Activated CD4-positive, alpha-beta T cell treated with anti-CD3 and anti-CD28 coated beads for 36 hours (primary cell): ENCODE data around the gene RNF133. TPM values are rescaled to one million over a fixed set of nuclear protein-coding genes. Genes with fewer than 3 reads are reported as not detected.
"Not testable (repeated sequence)": the region's sequence is repeated elsewhere in the genome, so short reads cannot be mapped to it uniquely, and the experiment has no call there.

Experiments
- ATAC-seq: fragments of 200-7000 bp; cut with Tn5 transposase; one replicate; pipeline ENCODE4 v1.10.0; 2021; ENCODE audit warnings: mild to moderate bottlenecking, moderate library complexity
- CTCF ChIA-PET: fragments of 350-600 bp; sonication (Branson Sonifier 250); formaldehyde crosslinking; loops from one replicate; lab custom pipeline; 2021; ENCODE audit warnings: antibody characterized with exemption; lab: Charles Lee
- POLR2A ChIA-PET: fragments of 350-600 bp; sonication (Branson Sonifier 250); formaldehyde crosslinking; loops from one replicate; lab custom pipeline; 2021; ENCODE audit warnings: antibody characterized with exemption, inconsistent platforms; lab: Charles Lee
- DNase-seq: peaks from one replicate; pipeline ENCODE4 v3.0.0-alpha.2; 2020
- H3K27ac Mint-ChIP-seq: one replicate; pipeline ENCODE4 v1.8.0; 2021; ENCODE audit warnings: mixed read lengths
- H3K27me3 Mint-ChIP-seq: one replicate; pipeline ENCODE4 v1.8.0; 2021; ENCODE audit warnings: mixed read lengths
- H3K36me3 Mint-ChIP-seq: one replicate; pipeline ENCODE4 v1.8.0; 2021; ENCODE audit warnings: low read depth, mixed read lengths
- H3K4me1 Mint-ChIP-seq: one replicate; pipeline ENCODE4 v1.8.0; 2021; ENCODE audit warnings: mixed read lengths
- H3K4me3 Mint-ChIP-seq: one replicate; pipeline ENCODE4 v1.8.0; 2021; ENCODE audit warnings: mild to moderate bottlenecking, moderate library complexity, mixed read lengths
- H3K9me3 Mint-ChIP-seq: one replicate; pipeline ENCODE4 v1.8.0; 2021; ENCODE audit warnings: low read depth, mixed read lengths
- intact Hi-C, 2 experiments: fragments of 100-400 bp; cut with DNase I in 1 of 2; cut with micrococcal nuclease in 1 of 2; formaldehyde crosslinking; loops; one replicate each; pipeline versions ENCODE4 v1.14.2 to v1.15.1; 2022 to 2024; cut with DNase I, micrococcal nuclease
- total RNA-seq, 2 experiments: library from RNA; stranded (reverse); gene quantifications; one replicate each; pipeline ENCODE4 v1.2.3, GENCODE V29; 2021

Gene RNF133
- total RNA-seq, 2 experiments from 2014 or later, result not detected

- intact Hi-C loops, result no loop called here
- no peak for ATAC-seq
- no peak for DNase-seq
- Mint-ChIP-seq H3K27ac (no peak overlapping the region), H3K27me3 (no peaks in the 10 kb centered on the region), H3K4me3 (no peak overlapping the region), H3K36me3 (no peaks in the 10 kb centered on the region), H3K4me1 (no peaks in the 10 kb centered on the region), H3K9me3 (peaks cover 7% of the 10 kb centered on the region)
- ChIA-PET CTCF (no interaction called here), POLR2A (interaction anchor here (0.6 kb wide), 1 partner anchor 567 kb away, joined by 3 read pairs; no protein-coding TSS in a partner anchor)
Measured at GRCh38 chr7:122688400-122688998, 10.4 kb downstream of the RNF133 start.

- Mint-ChIP-seq H3K27me3 (no peaks in the 10 kb centered on the region), H3K36me3 (no peaks in the 10 kb centered on the region), H3K4me1 (no peaks in the 10 kb centered on the region), H3K27ac (no peak overlapping the region), H3K4me3 (no peak overlapping the region), H3K9me3 (peaks cover 2% of the 10 kb centered on the region)
- ChIA-PET CTCF (no interaction called here), POLR2A (no interaction called here)
- intact Hi-C loops, result no loop called here
- ATAC-seq (no peak), DNase-seq (no peak)
Measured at GRCh38 chr7:122686360-122686878, 12.5 kb downstream of the RNF133 start.

GRCh38 chr7:122684504-122684903, 14.4 kb downstream of the RNF133 start:
- peaks cover 2% of the 10 kb centered on the region for H3K9me3 Mint-ChIP-seq
- H3K4me3 Mint-ChIP-seq, result no peak overlapping the region
- intact Hi-C loops, result no loop called here
- no peaks in the 10 kb centered on the region for H3K36me3 Mint-ChIP-seq
- POLR2A ChIA-PET, result no interaction called here
- DNase-seq, result no peak
- no peaks in the 10 kb centered on the region for H3K4me1 Mint-ChIP-seq
- no peak overlapping the region for H3K27ac Mint-ChIP-seq
- CTCF ChIA-PET, result no interaction called here
- no peak for ATAC-seq
- H3K27me3 Mint-ChIP-seq, result no peaks in the 10 kb centered on the region

GRCh38 chr7:122682815-122683550, 15.9 kb downstream of the RNF133 start:
- no peak for ATAC-seq
- Mint-ChIP-seq H3K4me3 (no peak overlapping the region), H3K9me3 (peaks cover 7% of the 10 kb centered on the region), H3K4me1 (no peaks in the 10 kb centered on the region), H3K36me3 (no peaks in the 10 kb centered on the region), H3K27ac (no peak overlapping the region), H3K27me3 (no peaks in the 10 kb centered on the region)
- DNase-seq, result no peak
- intact Hi-C loops, result no loop called here
- POLR2A ChIA-PET, result no interaction called here
- CTCF ChIA-PET, result no interaction called here

- DNase-seq, H3K4me3 Mint-ChIP-seq, H3K27ac Mint-ChIP-seq, CTCF ChIA-PET, H3K27me3 Mint-ChIP-seq, H3K9me3 Mint-ChIP-seq, H3K36me3 Mint-ChIP-seq, POLR2A ChIA-PET, ATAC-seq, H3K4me1 Mint-ChIP-seq, intact Hi-C loops: not testable (repeated sequence)
Measured at GRCh38 chr7:122681186-122681585, 17.7 kb downstream of the RNF133 start.

- ChIA-PET CTCF (no interaction called here), POLR2A (no interaction called here)
- Mint-ChIP-seq H3K27me3 (no peaks in the 10 kb centered on the region), H3K36me3 (no peaks in the 10 kb centered on the region), H3K4me1 (no peaks in the 10 kb centered on the region), H3K4me3 (no peak overlapping the region), H3K9me3 (peaks cover 5% of the 10 kb centered on the region), H3K27ac (no peak overlapping the region)
- intact Hi-C loops, result no loop called here
- ATAC-seq (no peak), DNase-seq (no peak)
Measured at GRCh38 chr7:122679813-122680212, 19.1 kb downstream of the RNF133 start.

- ATAC-seq, DNase-seq, H3K36me3 Mint-ChIP-seq, H3K27ac Mint-ChIP-seq, CTCF ChIA-PET, intact Hi-C loops, H3K27me3 Mint-ChIP-seq, H3K4me3 Mint-ChIP-seq, H3K4me1 Mint-ChIP-seq, POLR2A ChIA-PET, H3K9me3 Mint-ChIP-seq: not testable (repeated sequence)
Measured at GRCh38 chr7:122679269-122679709, 19.6 kb downstream of the RNF133 start.

- Mint-ChIP-seq H3K9me3 (peaks cover 7% of the 10 kb centered on the region), H3K27ac (no peak overlapping the region), H3K36me3 (no peaks in the 10 kb centered on the region), H3K4me1 (no peaks in the 10 kb centered on the region), H3K4me3 (no peak overlapping the region), H3K27me3 (no peaks in the 10 kb centered on the region)
- DNase-seq (no peak), ATAC-seq (no peak)
- intact Hi-C loops, result no loop called here
- POLR2A ChIA-PET, result no interaction called here
- CTCF ChIA-PET, result no interaction called here
Measured at GRCh38 chr7:122677149-122677548, 21.8 kb downstream of the RNF133 start.

GRCh38 chr7:122676466-122676865, 22.5 kb downstream of the RNF133 start:
- POLR2A ChIA-PET, result no interaction called here
- no peak for ATAC-seq
- no peaks in the 10 kb centered on the region for H3K36me3 Mint-ChIP-seq

GRCh38 chr7:122675621-122676020, 23.3 kb downstream of the RNF133 start:
- H3K36me3 Mint-ChIP-seq, result no peaks in the 10 kb centered on the region
- intact Hi-C loops, result no loop called here
- POLR2A ChIA-PET, result no interaction called here
- CTCF ChIA-PET, result no interaction called here
- H3K27ac Mint-ChIP-seq, result no peak overlapping the region
- ATAC-seq (no peak), DNase-seq (no peak)
- H3K4me1 Mint-ChIP-seq, result no peaks in the 10 kb centered on the region
- peaks cover 9% of the 10 kb centered on the region for H3K9me3 Mint-ChIP-seq
- no peak overlapping the region for H3K4me3 Mint-ChIP-seq
- no peaks in the 10 kb centered on the region for H3K27me3 Mint-ChIP-seq

More at GRCh38 chr7:122676466-122676865, 22.5 kb downstream of the RNF133 start:
- H3K9me3 Mint-ChIP-seq, result peaks cover 7% of the 10 kb centered on the region
- CTCF ChIA-PET, result no interaction called here
- no peak for DNase-seq
- no peaks in the 10 kb centered on the region for H3K27me3 Mint-ChIP-seq
- H3K4me1 Mint-ChIP-seq, result no peaks in the 10 kb centered on the region
- H3K27ac Mint-ChIP-seq, result no peak overlapping the region
- H3K4me3 Mint-ChIP-seq, result no peak overlapping the region
- intact Hi-C loops, result no loop called here

- H3K9me3 Mint-ChIP-seq, result peaks cover 9% of the 10 kb centered on the region
- H3K27me3 Mint-ChIP-seq, result no peaks in the 10 kb centered on the region
- CTCF ChIA-PET, result interaction anchor here (0.6 kb wide), 1 partner anchor 586 kb away, joined by 3 read pairs; no protein-coding TSS in a partner anchor
- DNase-seq (no peak), ATAC-seq (no peak)
- intact Hi-C loops, result no loop called here
- POLR2A ChIA-PET, result no interaction called here
- no peak overlapping the region for H3K27ac Mint-ChIP-seq
- no peaks in the 10 kb centered on the region for H3K36me3 Mint-ChIP-seq
- no peaks in the 10 kb centered on the region for H3K4me1 Mint-ChIP-seq
- no peak overlapping the region for H3K4me3 Mint-ChIP-seq
Measured at GRCh38 chr7:122675011-122675410, 23.9 kb downstream of the RNF133 start.

- intact Hi-C loops, result no loop called here
- ChIA-PET CTCF (interaction anchor here (0.6 kb wide), 1 partner anchor 585 kb away, joined by 3 read pairs; no protein-coding TSS in a partner anchor), POLR2A (no interaction called here)
- Mint-ChIP-seq H3K4me1 (no peaks in the 10 kb centered on the region), H3K27me3 (no peaks in the 10 kb centered on the region), H3K4me3 (no peak overlapping the region), H3K27ac (no peak overlapping the region), H3K36me3 (no peaks in the 10 kb centered on the region), H3K9me3 (peaks cover 9% of the 10 kb centered on the region)
- ATAC-seq (no peak), DNase-seq (no peak)
Measured at GRCh38 chr7:122674502-122674901, 24.4 kb downstream of the RNF133 start.
